Prostate gland (tissue), 2 donors: ENCODE measurements around the gene SKAP2. TPM values are rescaled to one million over a fixed set of nuclear protein-coding genes. Genes with fewer than 3 reads are reported as not detected.

Experiments
- DNase-seq: peaks from one replicate; pipeline ENCODE4 v3.0.0-alpha.2; 2019; ENCODE audit warnings: low spot score
- H3K27ac ChIP-seq, 2 donors: fragments of 200-600 bp; sonication (generic); 2 replicates each; pipeline ENCODE4 v1.5.1; 2017 to 2019
- H3K27me3 ChIP-seq: fragments of 200-600 bp; sonication (generic); replicated peaks from 2 replicates; pipeline ENCODE4 v1.5.1; 2019; ENCODE audit not compliant: insufficient read depth
- H3K36me3 ChIP-seq, 2 donors: fragments of 200-600 bp; sonication (generic); 1 replicate in 1 of 2; 2 replicates in 1 of 2; pipeline versions ENCODE4 v1.5.1 to v1.8.1; 2017 to 2019
- H3K4me1 ChIP-seq: fragments of 200-600 bp; sonication (generic); replicated peaks from 2 replicates; pipeline ENCODE4 v1.5.1; 2019
- H3K4me3 ChIP-seq, 2 donors: fragments of 200-600 bp; sonication (generic); 2 replicates each; pipeline ENCODE4 v1.5.1; 2017 to 2019
- H3K9me3 ChIP-seq: fragments of 200-600 bp; sonication (generic); 2 replicates; pipeline ENCODE4 v1.5.1; 2017
- CTCF ChIP-seq, 4 experiments: fragments of 200-600 bp in 2 of 4; fragments of 450-650 bp in 2 of 4; sonication (generic) in 2 of 4; IDR thresholded peaks; 1 replicate in 3 of 4; 2 replicates in 1 of 4; pipeline ENCODE4 v1.5.1; 2016 to 2019; ENCODE audit warnings: antibody characterized with exemption in 4 of 4, mild to moderate bottlenecking in 2 of 4, moderate library complexity in 2 of 4
- POLR2A ChIP-seq: fragments of 450-650 bp; IDR thresholded peaks from one replicate; pipeline ENCODE4 v1.6.1; 2016; ENCODE audit warnings: antibody characterized with exemption, mild to moderate bottlenecking
- POLR2AphosphoS5 ChIP-seq: sonication (generic); formaldehyde crosslinking; IDR thresholded peaks from one replicate; pipeline ENCODE4 v1.6.1; 2017; ENCODE audit warnings: antibody characterized with exemption
- WGBS: methylation state at CpG from one replicate; pipeline ENCODE4 v1.1.5; 2018; 5-methylcytosine and 5-hydroxymethylcytosine counted together
- intact Hi-C: fragments of 100-400 bp; cut with DNase I; formaldehyde crosslinking; loops from one replicate; pipeline ENCODE4 v1.14.2; 2022
- total RNA-seq, 2 donors: library from RNA; depleted of rRNA; stranded (reverse); fragments of >200 nt; gene quantifications; one replicate each; pipeline ENCODE4 v1.1.0, GENCODE V29; 2016

The SKAP2 gene
- total RNA-seq, 2 donors from 2014 or later: 16.1 to 25.6 TPM

DNA sequence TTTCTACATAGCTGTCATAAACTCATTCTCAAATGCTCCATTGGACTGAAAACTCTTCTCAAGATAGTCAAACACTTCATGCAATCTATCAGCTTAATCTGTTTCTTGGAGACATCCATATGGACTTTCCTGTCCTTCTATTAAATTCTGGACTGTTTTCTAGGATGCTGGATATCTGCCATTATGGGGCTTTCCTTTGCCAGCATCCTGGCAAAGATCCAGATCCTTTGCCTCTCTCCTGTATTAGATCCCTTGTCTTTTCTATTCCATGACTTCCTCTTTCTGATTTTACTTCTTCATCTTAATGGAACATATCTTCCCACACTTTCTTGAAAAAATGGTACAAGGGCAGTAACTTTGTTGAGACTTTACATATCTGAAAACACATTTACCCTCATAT is 35.9 kb upstream of the SKAP2 start:
- Histone ChIP-seq H3K4me1 (no peaks in the 10 kb centered on the region), H3K9me3 (no peaks in the 10 kb centered on the region), H3K27me3 (no peaks in the 10 kb centered on the region), H3K27ac (no peak overlapping the region), H3K36me3 (no peaks in the 10 kb centered on the region), H3K4me3 (no peak overlapping the region)
- intact Hi-C loops: no loop called here
- TF ChIP-seq POLR2A (no peak), POLR2AphosphoS5 (no peak), CTCF (IDR thresholded peaks at IDR 0.05) (no peak)
- DNase-seq: no peak

- no peaks in the 10 kb centered on the region for H3K9me3 ChIP-seq
- no peak for TF ChIP-seq POLR2A
- TF ChIP-seq POLR2AphosphoS5: no peak
- TF ChIP-seq CTCF (IDR thresholded peaks at IDR 0.05): no peak
- intact Hi-C loops: no loop called here
Measured at GRCh38 chr7:26899519-26899918, 35.1 kb upstream of the SKAP2 start.

DNA sequence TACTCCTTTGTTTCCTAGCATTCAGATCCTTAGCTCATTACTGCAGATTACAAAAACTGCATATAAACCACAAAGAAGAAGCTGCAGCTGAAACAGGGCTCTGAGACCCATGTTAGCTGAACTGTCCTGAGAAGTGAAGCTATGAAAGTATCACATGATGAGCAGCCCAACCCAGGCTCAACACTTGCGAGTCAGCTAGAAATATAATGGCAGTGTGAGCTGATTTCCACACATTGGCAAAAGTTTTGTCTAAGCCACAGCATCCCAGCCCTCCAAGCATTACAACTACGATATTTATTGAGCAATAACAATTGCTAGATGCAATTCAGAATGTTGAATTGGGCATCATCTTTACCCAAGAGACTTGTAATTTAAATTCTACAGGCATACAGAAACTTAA is 34.5 kb upstream of the SKAP2 start:
- no peak for TF ChIP-seq POLR2AphosphoS5
- no peak for TF ChIP-seq POLR2A
- TF ChIP-seq CTCF (IDR thresholded peaks at IDR 0.05): no peak
- Histone ChIP-seq H3K27me3 (no peaks in the 10 kb centered on the region), H3K4me3 (no peak overlapping the region), H3K27ac (no peak overlapping the region), H3K36me3 (no peaks in the 10 kb centered on the region), H3K9me3 (no peaks in the 10 kb centered on the region), H3K4me1 (no peaks in the 10 kb centered on the region)
- no peak for DNase-seq
- 78% methylated on average over 2 of the region's 2 CpGs for WGBS
- intact Hi-C loops: no loop called here

More at GRCh38 chr7:26899519-26899918, 35.1 kb upstream of the SKAP2 start:
- DNase-seq: no peak
- no peak overlapping the region for H3K4me3 ChIP-seq
- H3K27me3 ChIP-seq: no peaks in the 10 kb centered on the region
- no peaks in the 10 kb centered on the region for H3K36me3 ChIP-seq
- WGBS: 60% methylated on average over 1 of the region's 1 CpG
- H3K27ac ChIP-seq: no peak overlapping the region
- no peaks in the 10 kb centered on the region for H3K4me1 ChIP-seq

GRCh38 chr7:26897928-26898327 is 33.5 kb upstream of the SKAP2 start:
- intact Hi-C loops: no loop called here
- H3K27ac ChIP-seq: no peak overlapping the region
- 89% methylated on average over 1 of the region's 1 CpG for WGBS

More at GRCh38 chr7:26897928-26898327, 33.5 kb upstream of the SKAP2 start:
- H3K9me3 ChIP-seq: no peaks in the 10 kb centered on the region
- H3K4me1 ChIP-seq: no peaks in the 10 kb centered on the region
- DNase-seq: no peak
- no peaks in the 10 kb centered on the region for H3K36me3 ChIP-seq
- no peaks in the 10 kb centered on the region for H3K27me3 ChIP-seq
- no peak for TF ChIP-seq POLR2A
- no peak for TF ChIP-seq CTCF (IDR thresholded peaks at IDR 0.05)
- TF ChIP-seq POLR2AphosphoS5: no peak
- no peak overlapping the region for H3K4me3 ChIP-seq
